ENCODE measurements around the gene ITGA1.
"Not testable (repeated sequence)": the region's sequence is repeated elsewhere in the genome, so short reads cannot be mapped to it uniquely, and the experiment has no call there.

ITGA1 gene

DNA sequence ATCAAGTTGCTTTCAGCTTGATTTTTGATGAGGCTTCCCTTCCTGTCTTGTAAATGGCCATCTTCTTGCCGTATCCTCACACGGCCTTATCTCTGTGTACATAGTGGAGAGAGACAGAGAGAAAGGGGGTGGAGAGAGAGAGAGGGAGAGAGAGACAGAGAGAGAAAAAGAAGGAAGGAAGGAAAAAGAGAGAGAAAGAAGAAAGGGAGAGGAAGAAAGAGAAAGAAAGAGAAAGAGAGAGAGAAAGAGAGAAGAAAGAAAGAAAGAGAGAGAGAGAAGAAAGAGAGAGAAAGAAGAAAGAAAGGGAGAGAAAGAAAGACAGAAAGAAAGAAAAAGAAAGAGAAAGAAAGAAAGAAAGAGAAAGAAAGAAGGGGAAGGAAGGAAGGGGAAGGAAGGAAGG lies 46.6 kb downstream of the ITGA1 start:
- Mint-ChIP-seq H3K9me3 (no peaks in the 10 kb centered on the region), H3K36me3 (ENCODE audit: insufficient read depth) (no peaks in the 10 kb centered on the region), H3K4me1 (ENCODE audit: low read depth in 2 of 2) (no peaks in the 10 kb centered on the region), H3K4me3 (no peak overlapping the region), H3K27ac (no peak overlapping the region), H3K27me3 (peaks cover 0 to 5% of the 10 kb centered on the region in 2 donors)
- ATAC-seq (replicated peaks) (no peak), DNase-seq (no peak)

GRCh38 chr5:52837068-52837467 lies 49.4 kb downstream of the ITGA1 start:
- DNase-seq, result no peak

DNA sequence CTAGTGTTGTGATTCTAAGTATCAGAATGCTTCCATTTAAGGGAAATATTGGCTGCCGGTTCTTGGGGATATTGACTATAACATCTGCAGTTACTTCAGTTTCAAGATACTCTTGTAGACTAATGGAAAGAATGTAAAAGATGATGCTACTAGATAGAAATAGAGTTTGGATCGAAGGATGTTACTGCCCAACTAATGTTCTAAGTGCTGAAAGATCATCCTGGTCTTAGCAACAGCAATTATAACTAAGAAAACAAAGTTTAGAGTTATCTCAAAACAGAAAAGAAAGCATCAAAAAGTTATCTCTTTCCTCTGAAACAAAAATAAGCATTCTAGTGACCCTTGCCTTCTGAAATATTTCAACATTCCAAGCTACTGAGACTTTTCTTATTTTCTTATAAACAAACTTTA lies 49.9 kb downstream of the ITGA1 start:
- no peaks in the 10 kb centered on the region for H3K4me1 Mint-ChIP-seq (ENCODE audit: low read depth in 2 of 2)
- H3K4me3 Mint-ChIP-seq, result no peak overlapping the region
- H3K27ac Mint-ChIP-seq, result no peak overlapping the region
- peaks cover 0 to 5% of the 10 kb centered on the region in 2 donors for H3K27me3 Mint-ChIP-seq
- no peak for ATAC-seq (replicated peaks)
- H3K36me3 Mint-ChIP-seq (ENCODE audit: insufficient read depth), result no peaks in the 10 kb centered on the region
- no peak for DNase-seq
- H3K9me3 Mint-ChIP-seq, result no peaks in the 10 kb centered on the region

More at GRCh38 chr5:52837068-52837467, 49.4 kb downstream of the ITGA1 start:
- no peak overlapping the region for H3K27ac Mint-ChIP-seq
- H3K27me3 Mint-ChIP-seq, result peaks cover 0 to 5% of the 10 kb centered on the region in 2 donors
- no peaks in the 10 kb centered on the region for H3K36me3 Mint-ChIP-seq (ENCODE audit: insufficient read depth)
- H3K9me3 Mint-ChIP-seq, result no peaks in the 10 kb centered on the region
- no peaks in the 10 kb centered on the region for H3K4me1 Mint-ChIP-seq (ENCODE audit: low read depth in 2 of 2)
- ATAC-seq (replicated peaks), result no peak
- H3K4me3 Mint-ChIP-seq, result no peak overlapping the region

GRCh38 chr5:52838326-52839015 lies 50.8 kb downstream of the ITGA1 start:
- H3K36me3 Mint-ChIP-seq (ENCODE audit: insufficient read depth), result no peaks in the 10 kb centered on the region
- H3K4me1 Mint-ChIP-seq (ENCODE audit: low read depth in 2 of 2), result no peaks in the 10 kb centered on the region

GRCh38 chr5:52839285-52839684 lies 51.6 kb downstream of the ITGA1 start:
- no peaks in the 10 kb centered on the region for H3K36me3 Mint-ChIP-seq (ENCODE audit: insufficient read depth)
- no peaks in the 10 kb centered on the region for H3K9me3 Mint-ChIP-seq
- DNase-seq (no peak), ATAC-seq (replicated peaks) (no peak)
- no peaks in the 10 kb centered on the region for H3K4me1 Mint-ChIP-seq (ENCODE audit: low read depth in 2 of 2)
- H3K4me3 Mint-ChIP-seq, result no peak overlapping the region
- peaks cover 0 to 2% of the 10 kb centered on the region in 2 donors for H3K27me3 Mint-ChIP-seq
- no peak overlapping the region for H3K27ac Mint-ChIP-seq

More at GRCh38 chr5:52838326-52839015, 50.8 kb downstream of the ITGA1 start:
- Mint-ChIP-seq H3K27ac (no peak overlapping the region), H3K4me3 (no peak overlapping the region), H3K9me3 (no peaks in the 10 kb centered on the region), H3K27me3 (peaks cover 0 to 5% of the 10 kb centered on the region in 2 donors)
- no peak for ATAC-seq (replicated peaks)
- no peak for DNase-seq

GRCh38 chr5:52840277-52841050 lies 52.7 kb downstream of the ITGA1 start:
- H3K27me3 Mint-ChIP-seq, result no peaks in the 10 kb centered on the region
- no peak overlapping the region for H3K27ac Mint-ChIP-seq
- no peaks in the 10 kb centered on the region for H3K4me1 Mint-ChIP-seq (ENCODE audit: low read depth in 2 of 2)
- ATAC-seq (replicated peaks) (no peak), DNase-seq (no peak)
- H3K36me3 Mint-ChIP-seq (ENCODE audit: insufficient read depth), result no peaks in the 10 kb centered on the region
- H3K9me3 Mint-ChIP-seq, result no peaks in the 10 kb centered on the region
- H3K4me3 Mint-ChIP-seq, result no peak overlapping the region

GRCh38 chr5:52841114-52841513 lies 53.4 kb downstream of the ITGA1 start:
- H3K27me3 Mint-ChIP-seq, result no peaks in the 10 kb centered on the region
- H3K9me3 Mint-ChIP-seq, result no peaks in the 10 kb centered on the region
- no peak overlapping the region for H3K4me3 Mint-ChIP-seq
- no peaks in the 10 kb centered on the region for H3K4me1 Mint-ChIP-seq (ENCODE audit: low read depth in 2 of 2)
- ATAC-seq (replicated peaks) (no peak), DNase-seq (no peak)
- H3K27ac Mint-ChIP-seq, result no peak overlapping the region
- H3K36me3 Mint-ChIP-seq (ENCODE audit: insufficient read depth), result no peaks in the 10 kb centered on the region

- Mint-ChIP-seq H3K4me1 (ENCODE audit: low read depth in 2 of 2) (peaks cover 0 to 5% of the 10 kb centered on the region in 2 donors), H3K27ac (no peak overlapping the region), H3K27me3 (no peaks in the 10 kb centered on the region), H3K36me3 (ENCODE audit: insufficient read depth) (no peaks in the 10 kb centered on the region), H3K4me3 (no peak overlapping the region), H3K9me3 (no peaks in the 10 kb centered on the region)
- ATAC-seq (replicated peaks) (no peak), DNase-seq (no peak)
These were observed 54.4 kb downstream of the ITGA1 start for GRCh38 chr5:52842111-52842510.

DNA sequence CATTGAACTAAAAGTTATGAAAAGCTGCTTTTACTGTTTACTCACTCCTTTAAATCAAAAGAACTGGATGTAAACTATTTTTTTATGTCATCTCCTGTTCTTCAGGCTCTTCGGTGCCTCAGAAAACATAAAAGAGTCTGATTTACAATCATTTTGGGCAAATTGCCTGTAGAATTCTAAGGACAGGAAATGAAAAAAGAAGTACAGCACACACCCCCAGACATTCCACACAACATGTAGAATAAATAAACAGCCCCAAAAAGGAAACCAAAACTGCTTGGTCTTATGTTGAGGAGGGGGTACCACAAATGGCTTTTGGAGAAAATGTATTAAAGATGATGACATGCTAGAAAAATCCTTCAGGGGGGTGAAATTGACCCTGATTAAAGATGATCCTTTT lies 57.2 kb downstream of the ITGA1 start:
- H3K4me1 Mint-ChIP-seq (ENCODE audit: low read depth in 2 of 2), result peaks cover 0 to 5% of the 10 kb centered on the region in 2 donors
- ATAC-seq (replicated peaks) (no peak), DNase-seq (no peak)
- H3K4me3 Mint-ChIP-seq, result no peak overlapping the region
- H3K36me3 Mint-ChIP-seq (ENCODE audit: insufficient read depth), result no peaks in the 10 kb centered on the region
- no peak overlapping the region for H3K27ac Mint-ChIP-seq
- no peaks in the 10 kb centered on the region for H3K9me3 Mint-ChIP-seq
- H3K27me3 Mint-ChIP-seq, result no peaks in the 10 kb centered on the region

- no peak overlapping the region for H3K4me3 Mint-ChIP-seq
- ATAC-seq (replicated peaks) (no peak), DNase-seq (no peak)
- no peaks in the 10 kb centered on the region for H3K9me3 Mint-ChIP-seq
- no peaks in the 10 kb centered on the region for H3K36me3 Mint-ChIP-seq (ENCODE audit: insufficient read depth)
- H3K4me1 Mint-ChIP-seq (ENCODE audit: low read depth in 2 of 2), result peaks cover 0 to 5% of the 10 kb centered on the region in 2 donors
- no peaks in the 10 kb centered on the region for H3K27me3 Mint-ChIP-seq
- H3K27ac Mint-ChIP-seq, result no peak overlapping the region
These were observed 58.6 kb downstream of the ITGA1 start for GRCh38 chr5:52846182-52846842.

GRCh38 chr5:52848688-52849087 lies 61.0 kb downstream of the ITGA1 start:
- ATAC-seq (replicated peaks), result not testable (repeated sequence)

GRCh38 chr5:52849544-52849943 lies 61.8 kb downstream of the ITGA1 start:
- Mint-ChIP-seq H3K36me3 (ENCODE audit: insufficient read depth) (no peaks in the 10 kb centered on the region), H3K27me3 (no peaks in the 10 kb centered on the region), H3K27ac (no peak overlapping the region), H3K4me1 (ENCODE audit: low read depth in 2 of 2) (peaks cover 0 to 5% of the 10 kb centered on the region in 2 donors), H3K4me3 (no peak overlapping the region), H3K9me3 (no peaks in the 10 kb centered on the region)
- ATAC-seq (replicated peaks) (no peak), DNase-seq (no peak)

More at GRCh38 chr5:52848688-52849087, 61.0 kb downstream of the ITGA1 start:
- H3K4me3 Mint-ChIP-seq; H3K36me3 Mint-ChIP-seq (ENCODE audit: insufficient read depth); DNase-seq; H3K27me3 Mint-ChIP-seq; H3K9me3 Mint-ChIP-seq; H3K27ac Mint-ChIP-seq; H3K4me1 Mint-ChIP-seq (ENCODE audit: low read depth in 2 of 2): not testable (repeated sequence)

DNA sequence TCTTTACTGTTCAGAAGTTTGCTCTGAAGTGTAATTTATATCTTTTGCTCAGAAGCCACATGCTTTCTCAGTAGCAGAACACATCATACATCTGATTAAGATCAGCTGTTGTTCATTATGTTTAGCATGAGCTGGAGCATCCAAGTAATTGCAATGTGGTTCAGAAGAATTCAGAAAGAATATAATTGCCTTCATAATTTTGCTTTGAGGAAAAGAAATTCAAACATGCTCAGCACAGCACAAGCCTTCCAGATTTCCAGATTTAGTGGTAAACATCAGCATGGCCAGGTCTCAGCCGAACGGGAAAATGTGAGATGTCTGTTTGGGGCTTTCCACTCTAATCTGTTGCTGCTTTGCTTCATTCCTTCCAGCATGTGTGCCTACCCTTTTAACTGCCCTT lies 65.9 kb downstream of the ITGA1 start:
- no peaks in the 10 kb centered on the region for H3K9me3 Mint-ChIP-seq
- ATAC-seq (replicated peaks), result no peak
- H3K27ac Mint-ChIP-seq, result no peak overlapping the region
- no peaks in the 10 kb centered on the region for H3K4me1 Mint-ChIP-seq (ENCODE audit: low read depth in 2 of 2)
- DNase-seq, result no peak
- no peaks in the 10 kb centered on the region for H3K36me3 Mint-ChIP-seq (ENCODE audit: insufficient read depth)
- no peak overlapping the region for H3K4me3 Mint-ChIP-seq
- H3K27me3 Mint-ChIP-seq, result no peaks in the 10 kb centered on the region

DNA sequence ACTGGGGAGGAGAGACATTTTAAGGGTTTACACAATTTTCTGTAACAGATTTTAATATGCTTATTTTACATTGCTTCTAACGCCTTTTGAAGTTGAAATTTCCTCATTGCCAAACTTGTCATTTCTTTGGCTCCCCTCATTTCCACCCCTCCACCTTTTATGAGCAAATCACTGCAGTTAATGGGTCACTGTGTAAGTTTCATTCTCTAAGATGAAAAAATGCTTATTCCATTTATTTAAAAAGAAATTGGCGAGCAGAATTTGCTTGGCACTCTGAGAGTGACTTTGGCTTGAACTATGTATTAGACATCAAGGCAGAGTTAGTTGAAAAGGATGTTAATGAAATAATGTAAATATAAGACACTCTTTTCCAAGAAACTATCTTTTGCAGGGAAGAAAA lies 66.6 kb downstream of the ITGA1 start:
- H3K4me1 Mint-ChIP-seq (ENCODE audit: low read depth in 2 of 2), result no peaks in the 10 kb centered on the region
- no peaks in the 10 kb centered on the region for H3K36me3 Mint-ChIP-seq (ENCODE audit: insufficient read depth)
- H3K27ac Mint-ChIP-seq, result no peak overlapping the region
- no peak overlapping the region for H3K4me3 Mint-ChIP-seq
- H3K9me3 Mint-ChIP-seq, result no peaks in the 10 kb centered on the region
- ATAC-seq (replicated peaks), result no peak
- DNase-seq, result no peak
- H3K27me3 Mint-ChIP-seq, result no peaks in the 10 kb centered on the region
